Osteocyte (in vitro differentiated cells): Measurements from ENCODE around the gene MAGEA1. TPM values are rescaled to one million over a fixed set of nuclear protein-coding genes. Genes with fewer than 3 reads are reported as not detected.
"Not testable (repeated sequence)": the region's sequence is repeated elsewhere in the genome, so short reads cannot be mapped to it uniquely, and the experiment has no call there.

ENCODE experiments used
- DNase-seq: peaks from one replicate; pipeline ENCODE4 v3.0.0; 2021; ENCODE audit warnings: mixed read lengths; ENCODE audit not compliant: unreplicated experiment; ENCODE audit errors: extremely low spot score
- H3K27ac Mint-ChIP-seq: one replicate; pipeline ENCODE4 v1.8.0; 2021; ENCODE audit warnings: mild to moderate bottlenecking, mixed read lengths; ENCODE audit not compliant: unreplicated experiment
- H3K27me3 Mint-ChIP-seq: one replicate; pipeline ENCODE4 v1.8.0; 2021; ENCODE audit warnings: mixed read lengths; ENCODE audit not compliant: unreplicated experiment
- H3K36me3 Mint-ChIP-seq: one replicate; pipeline ENCODE4 v1.8.0; 2021; ENCODE audit warnings: mixed read lengths; ENCODE audit not compliant: unreplicated experiment
- H3K4me1 Mint-ChIP-seq: one replicate; pipeline ENCODE4 v1.8.0; 2021; ENCODE audit warnings: mixed read lengths; ENCODE audit not compliant: unreplicated experiment
- H3K4me3 Mint-ChIP-seq: one replicate; pipeline ENCODE4 v1.8.0; 2021; ENCODE audit warnings: mild to moderate bottlenecking, moderate library complexity, mixed read lengths; ENCODE audit not compliant: unreplicated experiment
- H3K9me3 Mint-ChIP-seq: one replicate; pipeline ENCODE4 v1.8.0; 2021; ENCODE audit warnings: mixed read lengths; ENCODE audit not compliant: unreplicated experiment
- long read RNA-seq: library from polyadenylated mRNA; unstranded; transcript quantifications from one replicate; pipeline ENCODE4 v2.0.0, GENCODE V29; 2021
- total RNA-seq: library from RNA; stranded (reverse); gene quantifications from 2 replicates; pipeline ENCODE4 v1.2.1, GENCODE V29; 2021
- TF ChIP-seq, protein P1 (sequence below): fragments of 200-600 bp; sonication (generic); IDR thresholded peaks from 2 replicates; pipeline ENCODE4 v1.5.0; 2021; ENCODE audit warnings: antibody characterized with exemption, mild to moderate bottlenecking, moderate library complexity

MAGEA1 gene
- total RNA-seq = not detected in 2 replicates
- long read RNA-seq = 0 reads

GRCh38 chrX:153179131-153179530 lies at the start of gene MAGEA1:
MAGEA1 (plus strand) TSS chrX:153179284; CDS start chrX:153182390, 3,106 bp downstream.
- Mint-ChIP-seq H3K9me3 (peaks cover 6% of the 10 kb centered on the region), H3K4me1 (no peaks in the 10 kb centered on the region), H3K36me3 (no peaks in the 10 kb centered on the region), H3K27me3 (no peaks in the 10 kb centered on the region), H3K4me3 (no peak within 1 kb of the TSS), H3K27ac (no peak within 1 kb of the TSS)
- DNase-seq = no peak
- TF ChIP-seq, protein P1, sequence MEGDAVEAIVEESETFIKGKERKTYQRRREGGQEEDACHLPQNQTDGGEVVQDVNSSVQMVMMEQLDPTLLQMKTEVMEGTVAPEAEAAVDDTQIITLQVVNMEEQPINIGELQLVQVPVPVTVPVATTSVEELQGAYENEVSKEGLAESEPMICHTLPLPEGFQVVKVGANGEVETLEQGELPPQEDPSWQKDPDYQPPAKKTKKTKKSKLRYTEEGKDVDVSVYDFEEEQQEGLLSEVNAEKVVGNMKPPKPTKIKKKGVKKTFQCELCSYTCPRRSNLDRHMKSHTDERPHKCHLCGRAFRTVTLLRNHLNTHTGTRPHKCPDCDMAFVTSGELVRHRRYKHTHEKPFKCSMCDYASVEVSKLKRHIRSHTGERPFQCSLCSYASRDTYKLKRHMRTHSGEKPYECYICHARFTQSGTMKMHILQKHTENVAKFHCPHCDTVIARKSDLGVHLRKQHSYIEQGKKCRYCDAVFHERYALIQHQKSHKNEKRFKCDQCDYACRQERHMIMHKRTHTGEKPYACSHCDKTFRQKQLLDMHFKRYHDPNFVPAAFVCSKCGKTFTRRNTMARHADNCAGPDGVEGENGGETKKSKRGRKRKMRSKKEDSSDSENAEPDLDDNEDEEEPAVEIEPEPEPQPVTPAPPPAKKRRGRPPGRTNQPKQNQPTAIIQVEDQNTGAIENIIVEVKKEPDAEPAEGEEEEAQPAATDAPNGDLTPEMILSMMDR = no peak

GRCh38 chrX:153132924-153133323 lies 46.2 kb upstream of the MAGEA1 start:
- DNase-seq, H3K36me3 Mint-ChIP-seq, H3K27me3 Mint-ChIP-seq, H3K9me3 Mint-ChIP-seq, H3K4me1 Mint-ChIP-seq, H3K4me3 Mint-ChIP-seq, H3K27ac Mint-ChIP-seq: not testable (repeated sequence)

DNA sequence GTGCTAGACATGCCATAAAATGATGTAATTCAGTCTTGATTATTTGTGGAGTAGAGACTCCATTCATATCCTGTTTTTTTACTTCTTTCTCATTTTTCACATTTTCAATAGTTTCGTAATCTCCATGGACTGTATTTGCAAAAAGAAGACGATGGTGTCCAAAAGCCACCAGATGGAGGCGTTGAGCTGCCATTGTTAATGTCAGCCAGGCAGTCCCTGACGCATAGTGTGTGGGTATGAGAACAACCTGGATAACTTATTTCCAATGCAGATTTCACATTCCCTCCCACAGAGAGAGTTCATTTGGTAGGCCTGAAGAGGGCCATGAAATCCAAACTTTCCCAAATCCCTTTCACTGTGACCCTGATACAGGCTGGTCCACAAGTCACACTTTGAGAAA lies 40.0 kb upstream of the MAGEA1 start:
- not testable (repeated sequence) for H3K27ac Mint-ChIP-seq, H3K4me3 Mint-ChIP-seq, H3K4me1 Mint-ChIP-seq, H3K9me3 Mint-ChIP-seq, H3K36me3 Mint-ChIP-seq, DNase-seq, H3K27me3 Mint-ChIP-seq

GRCh38 chrX:153146288-153146687 lies 32.8 kb upstream of the MAGEA1 start:
- DNase-seq, H3K9me3 Mint-ChIP-seq, H3K36me3 Mint-ChIP-seq, H3K4me3 Mint-ChIP-seq, H3K4me1 Mint-ChIP-seq, H3K27me3 Mint-ChIP-seq, H3K27ac Mint-ChIP-seq: not testable (repeated sequence)

DNA sequence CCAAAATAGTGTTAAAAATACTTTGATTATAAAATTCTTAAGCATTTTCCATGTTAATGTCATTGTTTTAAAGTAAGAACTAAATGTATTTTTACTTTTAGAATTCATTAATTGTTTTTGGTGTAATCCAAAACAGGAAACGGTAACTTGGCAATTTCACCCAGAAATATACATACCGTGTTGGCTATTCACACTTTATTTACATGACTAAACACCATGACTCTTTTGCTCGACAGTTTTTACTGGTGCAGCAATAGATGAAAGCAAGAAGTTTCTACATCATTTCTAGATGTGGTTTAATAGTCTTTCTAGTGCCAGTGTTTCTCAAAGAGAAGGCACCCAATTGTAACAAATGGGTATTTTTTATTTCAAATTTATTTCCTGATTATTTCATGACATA lies 25.6 kb upstream of the MAGEA1 start:
- H3K4me1 Mint-ChIP-seq = no peaks in the 10 kb centered on the region
- no peaks in the 10 kb centered on the region for H3K27me3 Mint-ChIP-seq
- H3K4me3 Mint-ChIP-seq = no peak overlapping the region
- no peaks in the 10 kb centered on the region for H3K36me3 Mint-ChIP-seq
- TF ChIP-seq, protein P1 = no peak
- peaks cover 3% of the 10 kb centered on the region for H3K9me3 Mint-ChIP-seq
- H3K27ac Mint-ChIP-seq = no peak overlapping the region
- no peak for DNase-seq

GRCh38 chrX:153157450-153157849 lies 21.6 kb upstream of the MAGEA1 start:
- DNase-seq = no peak
- Mint-ChIP-seq H3K27me3 (no peaks in the 10 kb centered on the region), H3K4me3 (no peak overlapping the region), H3K36me3 (no peaks in the 10 kb centered on the region), H3K9me3 (peaks cover 3% of the 10 kb centered on the region), H3K4me1 (no peaks in the 10 kb centered on the region), H3K27ac (no peak overlapping the region)
- TF ChIP-seq, protein P1 = no peak

DNA sequence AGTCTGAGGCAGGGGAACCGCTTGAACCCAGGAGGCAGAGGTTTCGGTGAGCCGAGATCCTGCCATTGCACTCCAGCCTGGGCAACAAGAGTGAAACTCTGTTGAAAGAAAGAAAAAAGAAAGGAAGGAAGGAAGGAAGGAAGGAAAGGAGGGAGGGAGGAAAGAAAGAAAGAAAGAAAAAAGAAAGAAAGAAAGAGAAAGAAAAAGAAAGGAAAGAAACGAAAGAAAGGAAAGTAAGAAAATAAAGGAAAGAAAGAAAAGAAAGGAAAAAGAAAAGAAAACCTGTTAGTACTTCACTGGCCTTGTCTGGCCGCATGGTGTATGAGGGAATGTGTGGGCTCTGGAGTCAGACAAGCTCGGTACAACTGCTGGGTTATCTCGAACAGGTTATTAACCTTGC lies 20.8 kb upstream of the MAGEA1 start:
- TF ChIP-seq, protein P1 = no peak
- Mint-ChIP-seq H3K4me3 (no peak overlapping the region), H3K36me3 (no peaks in the 10 kb centered on the region), H3K27me3 (no peaks in the 10 kb centered on the region), H3K27ac (no peak overlapping the region), H3K9me3 (peaks cover 3% of the 10 kb centered on the region), H3K4me1 (no peaks in the 10 kb centered on the region)
- no peak for DNase-seq
